ENCODE results near the gene AGXT. TPM values are rescaled to one million over a fixed set of nuclear protein-coding genes. Genes with fewer than 3 reads are reported as not detected.

Gene AGXT
- total RNA-seq, 1 donor from 2014 or later: 0.32 TPM

DNA sequence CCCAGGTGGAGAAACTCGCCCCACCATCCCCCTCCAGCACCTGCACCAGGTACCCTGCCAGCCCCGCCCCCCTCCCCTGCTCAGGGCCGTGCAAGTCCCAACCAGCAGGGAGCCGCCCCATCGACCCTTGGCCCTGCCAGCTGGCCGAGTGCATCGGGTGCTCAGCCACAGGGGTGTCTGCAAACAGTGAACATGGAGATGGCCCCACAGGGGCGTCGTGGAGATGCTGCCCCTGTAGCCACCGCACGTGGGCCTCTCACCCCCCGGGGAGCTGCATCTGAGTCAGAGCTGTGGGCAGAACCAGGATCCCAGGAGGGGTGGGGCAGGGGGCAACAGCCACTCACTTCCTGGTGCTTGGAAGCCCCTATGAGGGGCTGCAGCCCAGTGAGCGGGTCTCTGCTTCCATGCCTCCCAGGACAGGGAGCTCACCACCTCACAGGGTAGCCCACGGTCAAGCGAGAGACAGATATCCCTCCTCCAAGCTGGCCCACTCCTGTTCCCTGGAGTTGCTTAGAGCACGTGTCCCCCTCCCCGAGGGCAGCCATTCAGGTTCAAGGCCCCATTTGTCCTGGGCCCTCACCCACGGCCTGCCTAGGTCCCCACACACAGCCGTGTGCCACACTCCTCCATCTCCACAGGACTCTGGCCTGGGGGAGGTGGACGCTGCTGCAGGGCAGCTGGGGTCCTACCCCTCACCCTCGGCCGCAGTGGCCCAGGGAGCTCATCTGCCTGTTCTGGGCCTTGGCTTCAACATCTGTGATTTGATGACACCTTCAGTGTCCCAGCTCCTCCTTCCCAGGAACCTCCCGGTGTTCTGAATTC, 28.5 kb downstream of the AGXT start:
- DNase-seq (ENCODE audit: low spot score): no peak

GRCh38 chr2:240898108-240898730, 29.6 kb downstream of the AGXT start:
- no peak for DNase-seq (ENCODE audit: low spot score)

- DNase-seq (ENCODE audit: low spot score): no peak
Observed at GRCh38 chr2:240898731-240899467, 30.3 kb downstream of the AGXT start.

DNA sequence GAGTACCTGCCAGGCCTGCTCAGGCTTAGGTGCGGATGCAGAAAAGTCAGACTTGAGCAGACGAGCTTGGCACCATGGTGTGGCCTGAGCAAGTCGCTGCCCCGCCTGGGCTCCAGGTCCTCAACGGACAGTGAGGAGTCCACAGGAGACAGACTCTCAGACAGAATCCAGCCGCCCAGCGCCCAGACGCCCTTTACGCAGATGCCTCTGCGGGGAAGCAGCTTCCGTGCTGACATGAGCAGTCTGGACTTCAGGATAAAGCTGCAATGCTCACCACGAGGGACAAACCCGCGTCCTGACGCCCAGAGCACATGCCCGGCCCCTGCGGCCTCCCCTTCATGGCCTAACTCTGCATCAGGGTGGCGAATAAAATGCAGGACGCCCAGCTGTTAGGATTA, 30.8 kb downstream of the AGXT start:
- no peak for DNase-seq (ENCODE audit: low spot score)

- DNase-seq (ENCODE audit: low spot score): no peak
Observed at GRCh38 chr2:240900141-240900860, 31.7 kb downstream of the AGXT start.

DNA sequence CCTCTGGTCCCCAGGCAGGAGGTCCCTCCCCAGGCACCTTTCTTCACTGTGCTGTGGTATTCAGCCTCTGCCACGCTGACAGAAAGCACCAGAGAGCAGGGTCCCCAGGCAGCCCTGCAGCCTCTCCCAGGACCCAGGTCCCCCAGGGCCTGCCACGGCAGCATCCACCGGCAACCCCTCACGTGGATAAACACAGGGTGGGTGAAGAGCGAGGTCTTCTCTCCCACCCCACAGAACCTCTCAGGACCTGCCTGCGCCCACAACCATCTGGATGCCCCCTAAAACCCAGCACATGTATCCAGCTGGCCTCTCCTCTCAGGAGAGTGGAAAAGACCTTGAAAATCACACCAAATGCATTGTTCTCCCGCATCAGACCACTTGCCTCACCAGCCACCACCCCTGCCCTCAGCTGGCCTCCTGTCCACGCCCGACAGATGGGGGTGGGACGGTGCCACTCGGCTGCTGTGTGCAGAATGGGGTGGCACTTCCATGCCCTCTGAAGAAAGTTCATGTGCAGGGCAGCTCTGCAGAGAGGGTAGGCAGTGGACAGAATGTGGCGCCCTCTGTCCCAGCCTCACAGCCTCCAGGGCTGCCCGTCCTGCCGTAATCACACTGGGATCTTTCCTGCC, 33.5 kb downstream of the AGXT start:
- no peak for DNase-seq (ENCODE audit: low spot score)

- DNase-seq (ENCODE audit: low spot score): no peak
Observed at GRCh38 chr2:240902615-240903041, 34.0 kb downstream of the AGXT start.

- DNase-seq (ENCODE audit: low spot score): no peak
Observed at GRCh38 chr2:240903191-240904060, 34.8 kb downstream of the AGXT start.

GRCh38 chr2:240904216-240905175, 35.9 kb downstream of the AGXT start:
- DNase-seq (ENCODE audit: low spot score): no peak

DNA sequence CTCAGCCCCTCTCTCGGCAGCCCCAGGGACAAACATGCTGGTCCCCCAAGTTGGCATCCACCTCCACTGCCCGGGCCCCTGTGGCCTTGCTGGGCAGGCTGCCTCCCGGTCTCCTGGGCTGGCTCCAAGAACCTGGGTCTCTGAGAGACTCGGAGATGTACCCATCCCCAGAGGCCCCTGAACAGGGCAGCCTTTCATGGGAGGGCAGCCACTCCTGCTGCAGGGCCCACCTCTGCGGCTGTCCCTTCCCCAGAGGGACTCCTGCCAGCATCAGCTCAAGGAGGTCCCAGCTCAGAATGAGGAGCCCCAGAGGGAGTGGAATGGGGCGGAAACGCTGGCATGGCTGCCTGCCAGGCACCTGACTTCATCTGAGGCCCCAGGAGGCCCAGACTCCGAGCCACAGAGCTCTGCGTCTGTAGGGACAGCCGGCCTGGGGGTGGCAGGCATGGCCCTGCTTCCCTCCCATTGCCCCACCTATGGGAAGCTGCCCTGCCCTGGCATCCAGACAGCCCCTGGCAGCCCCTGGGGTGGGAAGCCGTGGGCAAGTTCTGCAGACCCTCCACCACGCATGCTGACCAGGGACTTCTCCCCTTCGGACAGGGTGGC, 36.7 kb downstream of the AGXT start:
- no peak for DNase-seq (ENCODE audit: low spot score)

- DNase-seq (ENCODE audit: low spot score): no peak
Observed at GRCh38 chr2:240906141-240906910, 37.7 kb downstream of the AGXT start, which contains the start of gene CROCC2. Gene CROCC2, plus strand, starts transcription at chr2:240906336. Its CDS starts 178 bp downstream, at chr2:240906514.

DNA sequence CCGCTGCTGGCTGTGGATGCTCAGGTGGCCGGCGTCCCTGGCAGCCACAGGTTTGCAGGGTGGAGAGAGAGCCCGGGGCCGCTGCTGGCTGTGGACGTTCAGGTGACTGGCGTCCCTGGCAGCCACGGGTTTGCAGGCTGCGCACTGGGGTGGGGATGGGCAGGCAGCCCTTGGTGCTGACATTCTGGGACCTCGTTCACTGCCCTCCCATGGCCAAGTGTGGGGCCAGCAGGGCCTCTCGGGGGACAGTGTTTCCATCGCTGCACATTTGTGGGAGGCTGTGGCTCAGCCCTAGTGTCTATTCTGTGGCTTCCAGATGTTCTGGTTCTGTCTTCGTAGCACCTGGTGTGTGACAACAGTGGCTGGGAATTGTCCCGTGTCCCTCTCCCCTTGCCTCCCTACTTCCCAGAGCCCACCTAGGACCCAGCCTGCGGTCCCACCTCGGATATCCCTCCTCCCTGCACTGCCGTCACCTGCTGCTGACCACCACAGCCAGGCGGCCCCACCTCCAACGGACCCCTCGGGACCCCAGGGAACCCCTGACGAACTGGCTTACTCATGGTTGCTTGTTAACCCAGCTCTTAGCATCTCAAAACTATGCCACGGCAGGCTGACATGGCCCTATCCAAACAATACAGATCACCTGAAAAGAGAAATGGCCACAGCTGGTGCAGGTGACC, 38.4 kb downstream of the AGXT start:
- DNase-seq (ENCODE audit: low spot score): no peak

GRCh38 chr2:240909216-240909974, 40.8 kb downstream of the AGXT start:
- DNase-seq (ENCODE audit: low spot score): no peak

- DNase-seq (ENCODE audit: low spot score): no peak
Observed at GRCh38 chr2:240911641-240912265, 43.1 kb downstream of the AGXT start.
